Fibroblast of skin of scalp (primary cell): ENCODE data around the gene ABHD11.

Source experiments
- DNase-seq: peaks from one replicate; pipeline ENCODE4 v3.0.0-alpha.2; 2013

ABHD11 gene

DNA sequence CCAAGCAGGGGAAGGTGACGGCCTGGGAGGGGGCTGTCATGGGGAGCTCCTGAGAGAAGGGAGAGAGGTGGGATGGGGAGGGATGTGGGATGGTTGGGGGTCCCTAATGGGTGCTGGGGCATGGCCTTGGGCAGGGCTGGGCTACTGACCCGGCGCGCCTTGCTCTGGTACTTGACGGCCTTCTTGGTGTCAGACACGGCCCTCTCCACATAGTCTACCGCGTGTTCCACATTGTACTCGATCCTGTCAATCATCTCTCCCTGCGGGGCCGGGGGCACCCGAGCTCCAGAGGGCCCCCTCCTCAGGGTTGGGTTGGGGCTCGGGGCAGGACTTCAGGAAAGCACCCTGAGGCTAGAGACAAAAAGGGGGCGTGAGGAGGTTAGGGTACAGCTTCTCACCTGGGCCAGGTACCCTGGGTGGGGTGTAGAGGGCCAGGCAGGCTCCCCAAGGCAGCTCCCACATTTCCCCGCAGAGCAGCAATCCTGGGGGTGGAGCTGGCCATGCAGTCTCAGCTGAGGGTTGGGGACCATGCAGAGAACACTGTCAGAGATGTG is 37.9 kb downstream of the ABHD11 start:
- no peak for DNase-seq

DNA sequence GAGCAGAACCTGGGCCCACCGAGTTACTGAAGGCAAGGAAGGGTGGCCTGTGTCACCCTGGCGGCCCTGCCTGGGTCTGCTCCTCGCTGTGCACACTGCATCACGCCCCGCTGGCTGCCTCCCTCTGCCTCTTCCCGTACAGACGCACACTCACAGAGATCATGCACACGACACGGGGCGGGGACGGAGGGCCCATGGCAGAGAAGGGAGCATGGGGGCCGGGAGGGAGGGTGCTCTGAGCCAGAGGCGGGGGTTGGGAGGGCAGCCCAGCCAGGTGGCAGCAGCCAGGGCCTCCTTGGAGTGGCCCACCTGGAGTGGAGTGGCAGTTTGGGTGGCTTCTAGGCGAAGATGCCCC is 38.6 kb downstream of the ABHD11 start:
- no peak for DNase-seq

DNA sequence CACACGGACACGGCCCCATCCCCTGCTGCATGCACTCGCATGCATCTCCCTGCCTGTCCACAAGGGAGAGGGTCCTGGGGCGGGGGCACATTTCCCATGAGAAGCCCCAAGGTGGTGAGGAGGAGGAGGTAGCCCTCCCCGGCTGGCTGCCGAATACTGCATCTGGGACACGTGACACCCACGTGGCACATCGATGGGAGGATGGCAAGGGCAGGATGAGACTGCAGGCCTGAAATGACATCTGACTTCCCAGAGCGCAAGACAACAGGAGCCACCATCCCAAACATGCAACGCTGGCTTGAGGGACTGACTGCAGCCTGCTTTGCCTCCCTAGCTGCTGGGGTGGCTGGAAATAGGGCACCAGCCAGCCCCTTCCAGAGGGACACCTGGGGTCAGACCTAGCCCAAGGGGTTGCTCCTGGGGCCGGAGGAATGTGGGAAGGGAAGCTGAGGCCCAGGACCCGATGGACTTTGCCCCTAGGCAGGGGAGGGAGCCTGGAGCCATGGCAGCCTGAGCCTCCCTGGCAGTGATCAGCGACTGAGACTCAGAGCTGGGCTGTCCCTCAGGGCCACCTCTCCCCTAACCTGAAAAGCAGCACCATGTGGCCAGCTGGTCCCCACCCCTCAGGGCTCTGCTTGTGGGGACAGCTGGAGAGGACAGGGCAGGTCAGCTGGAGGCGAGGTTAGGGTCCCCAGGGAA is 39.1 kb downstream of the ABHD11 start:
- DNase-seq, result no peak

DNA sequence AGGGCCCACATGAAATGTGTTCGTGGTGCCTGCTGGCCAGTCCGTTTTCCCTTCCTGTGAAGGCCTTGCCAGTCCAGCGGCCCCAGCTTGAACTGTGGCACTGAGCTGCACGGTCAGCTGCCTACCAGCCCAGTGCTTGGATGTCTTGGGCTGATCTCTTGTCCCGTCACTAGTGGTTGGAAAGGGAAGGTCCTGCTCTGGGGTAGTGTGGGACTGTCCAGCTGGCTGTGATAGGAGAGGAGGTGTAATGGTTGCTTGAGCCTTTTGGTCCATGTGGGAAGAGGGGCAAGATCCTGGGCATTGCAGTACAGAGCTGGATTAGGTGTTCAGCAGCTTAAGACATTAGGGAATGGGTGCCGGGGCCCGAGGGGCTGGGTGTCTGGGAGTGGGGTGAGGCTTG is 40.2 kb downstream of the ABHD11 start:
- DNase-seq, result no peak

DNA sequence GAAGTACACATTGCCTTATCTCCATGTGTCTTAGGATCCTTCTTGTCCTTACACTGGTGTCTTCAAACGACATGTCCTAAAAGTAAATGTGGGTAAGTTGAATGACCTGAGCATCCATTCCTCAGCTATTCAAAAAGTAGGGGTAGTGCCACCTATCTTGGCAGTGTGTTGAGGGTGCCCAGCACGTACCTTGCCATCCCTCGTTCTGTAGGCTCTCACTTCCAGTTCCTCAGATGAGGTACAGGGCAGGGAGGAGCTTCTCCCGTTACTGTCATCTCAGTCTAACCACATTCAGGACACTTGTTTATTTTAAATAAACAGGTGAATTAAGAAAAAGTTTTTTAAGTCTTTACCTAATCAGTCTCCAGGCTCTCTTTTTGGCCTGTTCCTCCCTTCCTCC is 42.2 kb downstream of the ABHD11 start:
- no peak for DNase-seq

DNA sequence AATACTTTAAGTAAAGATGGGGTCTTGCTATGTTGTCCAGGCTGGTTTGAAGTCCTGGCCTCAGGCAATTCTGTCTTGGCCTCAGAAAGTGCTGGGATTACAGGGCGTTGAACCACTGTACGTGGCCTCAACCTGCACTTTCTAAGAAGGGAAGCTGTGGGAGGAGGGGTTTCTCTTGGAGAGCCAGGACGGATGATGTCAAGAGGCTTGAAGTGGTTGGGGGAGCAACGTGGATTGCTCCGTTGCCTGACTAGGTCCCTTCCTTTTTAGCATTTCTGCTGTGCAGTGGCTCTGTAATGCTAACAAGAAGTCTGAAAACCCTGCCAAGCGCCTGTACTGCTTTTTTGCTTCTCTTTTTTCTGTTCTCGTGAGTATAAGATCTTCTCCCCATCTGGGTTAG is 48.0 kb downstream of the ABHD11 start:
- DNase-seq, result no peak

DNA sequence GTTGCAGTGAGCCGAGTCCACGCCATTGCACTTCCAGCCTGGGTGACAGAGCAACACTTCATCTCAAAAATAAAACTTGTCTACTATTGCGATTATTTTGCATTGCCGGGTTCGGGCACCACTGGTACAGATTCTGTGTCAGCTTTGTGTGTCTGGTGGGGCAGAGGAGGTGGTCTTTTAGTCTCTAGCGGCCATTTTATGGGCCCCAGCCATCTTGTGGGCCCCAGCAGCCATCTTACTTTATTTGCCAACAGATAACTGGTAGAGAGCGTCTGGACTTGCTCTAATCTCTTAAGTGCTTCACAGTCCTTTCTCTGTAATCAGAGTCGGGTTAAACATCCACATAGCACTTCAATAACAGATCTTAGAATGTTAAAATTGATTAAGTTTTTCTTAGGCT is 50.3 kb downstream of the ABHD11 start:
- DNase-seq, result no peak
